HL-60/S4 treated with phorbol 12-myristate 13-acetate at 8.2 ng/mL for 4 days and 3 days (cell line): ENCODE results near the gene PLEKHJ1.

Experiments
- in situ Hi-C: fragments of 300-500 bp; cut with MboI; formaldehyde crosslinking; loops from 2 replicates; pipeline ENCODE4 v1.15.0; 2022; ENCODE audit warnings: low sequenced_read_pairs

PLEKHJ1 gene

GRCh38 chr19:2184422-2184975 is 51.6 kb downstream of the PLEKHJ1 start:
- in situ Hi-C loops, result no loop called here
